CD14-positive monocyte (primary cell): Measurements from ENCODE around the gene WHRN. TPM values are rescaled to one million over a fixed set of nuclear protein-coding genes. Genes with fewer than 3 reads are reported as not detected.
A peak's percentile ranks its signal among the peaks of the same experiment; 100 is the strongest.

Experiments used
- DNase-seq, 3 donors: peaks; one replicate each; pipeline ENCODE4 v3.0.0-alpha.2; 2011 to 2022
- H2AFZ ChIP-seq: 2 replicates; pipeline ENCODE4 v1.6.0; 2012; ENCODE audit warnings: mild to moderate bottlenecking, low read depth, low read length, inconsistent platforms; ENCODE audit not compliant: insufficient read depth, poor library complexity, severe bottlenecking
- H3K27ac ChIP-seq, 2 donors: 1 replicate in 1 of 2; 2 replicates in 1 of 2; pipeline ENCODE4 v1.5.1; 2012 to 2013; ENCODE audit warnings: low read length in 2 of 2, control low read depth in 1 of 2, inconsistent platforms in 1 of 2, low read depth in 1 of 2, mild to moderate bottlenecking in 1 of 2
- H3K27me3 ChIP-seq, 2 donors: one replicate each; pipeline versions ENCODE4 v1.6.0 to v1.6.1; 2011 to 2013; ENCODE audit warnings: low read length in 2 of 2; ENCODE audit not compliant: control insufficient read depth in 2 of 2, insufficient read depth in 2 of 2
- H3K36me3 ChIP-seq, 2 donors: replicated peaks in 1 of 2; 1 replicate in 1 of 2; 2 replicates in 1 of 2; pipeline versions ENCODE4 v1.5.1 to v1.6.1; 2012 to 2013; ENCODE audit warnings: low read length in 2 of 2, control low read depth in 1 of 2, inconsistent platforms in 1 of 2, mild to moderate bottlenecking in 1 of 2; ENCODE audit not compliant: insufficient read depth in 2 of 2, control insufficient read depth in 1 of 2
- H3K4me1 ChIP-seq, 2 donors: 1 replicate in 1 of 2; 2 replicates in 1 of 2; pipeline versions ENCODE4 v1.5.1 to v1.6.1; 2012 to 2013; ENCODE audit warnings: low read length in 2 of 2, control low read depth in 1 of 2, inconsistent platforms in 1 of 2, mild to moderate bottlenecking in 1 of 2, moderate library complexity in 1 of 2; ENCODE audit not compliant: insufficient read depth in 2 of 2, control insufficient read depth in 1 of 2
- H3K4me2 ChIP-seq: replicated peaks from 2 replicates; pipeline ENCODE3; 2012; ENCODE audit warnings: low read length, moderate library complexity, mild to moderate bottlenecking; ENCODE audit not compliant: poor library complexity, severe bottlenecking; ENCODE audit errors: extremely low read depth
- H3K4me3 ChIP-seq, 3 experiments: fragments of 200-600 bp in 1 of 3; sonication (generic) in 1 of 3; replicated peaks in 1 of 3; 1 replicate in 2 of 3; 2 replicates in 1 of 3; pipeline ENCODE4 v1.5.1; 2011 to 2013; ENCODE audit warnings: low read length in 3 of 3, mild to moderate bottlenecking in 3 of 3, control low read depth in 2 of 3, low read depth in 2 of 3, inconsistent platforms in 1 of 3, moderate library complexity in 1 of 3
- H3K79me2 ChIP-seq: 2 replicates; pipeline ENCODE4 v1.6.0; 2012; ENCODE audit warnings: mild to moderate bottlenecking, control low read depth, inconsistent platforms, low read length, moderate library complexity; ENCODE audit not compliant: insufficient read depth
- H3K9ac ChIP-seq: 2 replicates; pipeline ENCODE4 v1.6.0; 2017; ENCODE audit warnings: low read length, mild to moderate bottlenecking; ENCODE audit not compliant: insufficient read depth, poor library complexity, severe bottlenecking
- H3K9me3 ChIP-seq, 2 donors: replicated peaks in 1 of 2; 1 replicate in 1 of 2; 2 replicates in 1 of 2; pipeline versions ENCODE4 v1.5.1 to v1.6.1; 2012 to 2013; ENCODE audit warnings: low read length in 2 of 2, control low read depth in 1 of 2; ENCODE audit not compliant: control insufficient read depth in 1 of 2, insufficient read depth in 1 of 2
- H4K20me1 ChIP-seq: 2 replicates; pipeline ENCODE4 v1.6.0; 2012; ENCODE audit warnings: mild to moderate bottlenecking, low read length, control low read depth, moderate library complexity; ENCODE audit not compliant: insufficient read depth
- H3K27ac Mint-ChIP-seq, 7 donors: one replicate each; pipeline ENCODE4 v1.8.0; 2020; ENCODE audit warnings: mild to moderate bottlenecking in 7 of 7, mixed read lengths in 7 of 7, moderate library complexity in 6 of 7, inconsistent platforms in 2 of 7
- H3K27me3 Mint-ChIP-seq, 3 donors: one replicate each; pipeline ENCODE4 v1.8.0; 2021 to 2022; ENCODE audit warnings: low read depth in 3 of 3, mild to moderate bottlenecking in 3 of 3, mixed read lengths in 3 of 3, moderate library complexity in 3 of 3, inconsistent platforms in 1 of 3
- H3K36me3 Mint-ChIP-seq, 2 donors: one replicate each; pipeline ENCODE4 v1.8.0; 2020; ENCODE audit warnings: mixed read lengths in 2 of 2, inconsistent platforms in 1 of 2, mild to moderate bottlenecking in 1 of 2
- H3K4me1 Mint-ChIP-seq: one replicate; pipeline ENCODE4 v1.8.0; 2020; ENCODE audit warnings: mild to moderate bottlenecking, mixed read lengths
- H3K4me3 Mint-ChIP-seq, 2 donors: one replicate each; pipeline ENCODE4 v1.8.0; 2020; ENCODE audit warnings: mild to moderate bottlenecking in 2 of 2, mixed read lengths in 2 of 2, moderate library complexity in 1 of 2
- H3K9me3 Mint-ChIP-seq, 7 donors: one replicate each; pipeline ENCODE4 v1.8.0; 2020 to 2022; ENCODE audit warnings: mixed read lengths in 7 of 7, mild to moderate bottlenecking in 6 of 7, moderate library complexity in 6 of 7, inconsistent platforms in 2 of 7
- CTCF ChIP-seq: fragments of 200-600 bp; IDR thresholded peaks from one replicate; pipeline ENCODE4 v1.8.0; 2022; ENCODE audit warnings: antibody characterized with exemption, mild to moderate bottlenecking
- WGBS: methylation state at CpG from one replicate; pipeline ENCODE4 v1.1.5; 2013; ENCODE audit warnings: missing lambda C conversion rate; ENCODE audit not compliant: insufficient coverage; 5-methylcytosine and 5-hydroxymethylcytosine counted together
- intact Hi-C, 2 donors: fragments of 100-400 bp; cut with micrococcal nuclease; formaldehyde crosslinking; loops; one replicate each; pipeline versions ENCODE4 v1.15.0 to v1.15.1; 2023
- polyA plus RNA-seq, 3 donors: library from polyadenylated mRNA; depleted of rRNA in 1 of 3; unstranded in 2 of 3; stranded (reverse) in 1 of 3; fragments of 300-500 nt in 2 of 3; fragments of >200 nt in 1 of 3; fragmentation: Illumina TruSeq in 2 of 3; gene quantifications; 1 replicate in 2 of 3; 2 replicates in 1 of 3; pipeline ENCODE4 v1.2.3, GENCODE V29; 2012 to 2021

Gene WHRN
- polyA plus RNA-seq, 3 donors: 0.13 to 0.59 (median 0.30) TPM

DNA sequence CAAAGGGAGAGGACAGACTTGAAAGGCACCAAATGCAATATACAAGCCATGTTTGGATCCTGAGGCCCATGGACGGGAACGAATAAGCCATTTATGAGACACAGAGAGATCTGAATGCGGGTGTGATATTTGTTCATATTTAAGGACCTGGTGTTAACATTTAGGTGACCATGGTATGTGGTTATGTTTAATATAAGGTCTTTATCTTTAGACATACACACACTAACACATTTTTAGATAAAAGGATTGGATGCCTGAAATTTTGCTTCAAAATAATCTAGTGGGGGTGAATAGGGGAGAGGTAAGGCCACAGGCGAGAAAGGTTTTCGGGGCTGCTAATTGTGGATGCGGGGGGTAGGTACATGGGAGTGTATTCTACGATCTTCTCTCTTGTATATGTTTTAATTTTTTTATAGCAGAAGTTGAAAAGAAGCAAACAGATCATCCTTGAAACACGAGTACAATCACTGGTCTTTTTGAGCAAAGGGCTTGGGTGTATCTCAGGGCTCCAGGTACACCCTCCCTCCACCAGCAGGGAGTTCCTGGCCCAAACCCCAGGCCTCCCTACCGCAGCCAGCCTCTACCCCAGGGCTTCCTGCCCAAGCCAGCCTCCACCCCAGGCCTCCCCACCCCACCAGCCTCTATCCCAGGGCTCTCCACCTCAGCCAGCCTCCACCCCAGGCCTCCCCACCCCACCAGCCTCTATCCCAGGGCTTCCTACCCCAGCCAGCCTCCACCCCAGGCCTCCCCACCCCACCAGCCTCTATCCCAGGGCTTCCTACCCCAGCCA, 129.7 kb downstream of the WHRN start:
- no peaks in the 10 kb centered on the region for H3K27me3 ChIP-seq
- H3K4me1 ChIP-seq: peaks cover 88 to 98% of the 10 kb centered on the region in 2 donors
- no peak overlapping the region for H3K4me3 ChIP-seq
- H3K9me3 ChIP-seq: no peaks in the 10 kb centered on the region
- no peak overlapping the region for H3K4me2 ChIP-seq
- H3K36me3 Mint-ChIP-seq: peaks cover 81 to 91% of the 10 kb centered on the region in 2 donors
- peaks cover 88% of the 10 kb centered on the region for H3K4me1 Mint-ChIP-seq
- no peak for TF ChIP-seq CTCF
- H3K4me3 Mint-ChIP-seq: no peak overlapping the region
- H4K20me1 ChIP-seq: peaks cover 46% of the 10 kb centered on the region
- no CpG with 5 or more reads among the region's 9 CpGs for WGBS
- peaks cover 0 to 2% (median 0%) of the 10 kb centered on the region in 3 donors for H3K27me3 Mint-ChIP-seq
- peaks cover 64 to 83% of the 10 kb centered on the region in 2 donors for H3K36me3 ChIP-seq
- intact Hi-C loops: no loop called here
- H3K9ac ChIP-seq: no peak overlapping the region
- H3K27ac Mint-ChIP-seq: peak overlapping the region; percentile 77 to 99 (median 97)
- H2AFZ ChIP-seq: no peak overlapping the region
- H3K9me3 Mint-ChIP-seq: no peaks in the 10 kb centered on the region
- no peak for DNase-seq
- peak overlapping the region; percentile 57 to 85 for H3K27ac ChIP-seq
- peaks cover 86% of the 10 kb centered on the region for H3K79me2 ChIP-seq

DNA sequence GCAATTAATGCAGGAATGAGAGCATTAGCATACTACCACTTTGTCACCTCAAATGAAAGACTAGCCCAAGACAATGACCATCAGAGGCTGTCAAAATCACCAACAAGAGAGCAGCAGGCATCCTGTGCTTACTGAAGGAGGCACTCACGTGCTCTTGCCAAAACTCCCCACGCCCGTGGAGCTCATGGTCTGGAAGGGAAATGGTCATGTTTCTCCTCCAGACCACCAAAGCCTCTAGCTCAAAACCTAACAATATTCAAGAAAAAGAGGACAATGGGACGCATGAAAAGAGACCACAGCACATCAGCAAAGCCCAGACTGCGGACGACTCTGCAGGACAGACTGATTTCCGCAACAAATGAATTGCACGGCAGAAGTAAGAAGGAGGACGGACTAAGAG, 130.3 kb downstream of the WHRN start:
- peaks cover 86% of the 10 kb centered on the region for H3K79me2 ChIP-seq
- H2AFZ ChIP-seq: no peak overlapping the region
- no peaks in the 10 kb centered on the region for H3K9me3 ChIP-seq
- intact Hi-C loops: no loop called here
- peaks cover 64 to 83% of the 10 kb centered on the region in 2 donors for H3K36me3 ChIP-seq
- Mint-ChIP-seq H3K27me3 (peaks cover 0 to 2% (median 0%) of the 10 kb centered on the region in 3 donors), H3K27ac (peak overlapping the region; percentile 77 to 99 (median 97)), H3K9me3 (no peaks in the 10 kb centered on the region), H3K4me3 (peak overlapping the region in 1 of 2 donors; percentile 54), H3K36me3 (peaks cover 82 to 89% of the 10 kb centered on the region in 2 donors), H3K4me1 (peaks cover 91% of the 10 kb centered on the region)
- H3K9ac ChIP-seq: no peak overlapping the region
- peaks cover 39% of the 10 kb centered on the region for H4K20me1 ChIP-seq
- no peak for TF ChIP-seq CTCF
- no peak overlapping the region for H3K4me3 ChIP-seq
- H3K27ac ChIP-seq: peak overlapping the region; percentile 49 to 85
- peak in 1 of 3 donors; percentile 35 for DNase-seq
- WGBS: 61% methylated on average over 4 of the region's 9 CpGs
- no peak overlapping the region for H3K4me2 ChIP-seq
- no peaks in the 10 kb centered on the region for H3K27me3 ChIP-seq
- peaks cover 94 to 99% of the 10 kb centered on the region in 2 donors for H3K4me1 ChIP-seq
